Activated T-helper 2 cell treated with anti-CD3 and anti-CD28 coated beads, Interferon-gamma antibody, Interleukin-2, Interleukin-4, amounts not matched to agents 10 μg/mL and 5 μg/mL and 100 μg/mL, durations not matched to agents 14 hours and 24 hours and 36 hours (primary cell): Measurements from ENCODE around the gene LILRB2. TPM values are rescaled to one million over a fixed set of nuclear protein-coding genes. Genes with fewer than 3 reads are reported as not detected.
"Not testable (repeated sequence)": the region's sequence is repeated elsewhere in the genome, so short reads cannot be mapped to it uniquely, and the experiment has no call there.

Experiments
- DNase-seq: peaks from one replicate; pipeline ENCODE4 v3.0.0; 2021; ENCODE audit warnings: low spot score
- H3K27ac Mint-ChIP-seq: one replicate; pipeline ENCODE4 v1.8.0; 2021; ENCODE audit warnings: mixed read lengths
- H3K27me3 Mint-ChIP-seq: one replicate; pipeline ENCODE4 v1.8.0; 2021; ENCODE audit warnings: low read depth, mixed read lengths
- H3K36me3 Mint-ChIP-seq: one replicate; pipeline ENCODE4 v1.8.0; 2021; ENCODE audit warnings: low read depth, mixed read lengths
- H3K4me1 Mint-ChIP-seq: one replicate; pipeline ENCODE4 v1.8.0; 2021; ENCODE audit warnings: low read depth, mixed read lengths
- H3K4me3 Mint-ChIP-seq: one replicate; pipeline ENCODE4 v1.8.0; 2021; ENCODE audit warnings: low read depth, mild to moderate bottlenecking, moderate library complexity, mixed read lengths
- H3K9me3 Mint-ChIP-seq: one replicate; pipeline ENCODE4 v1.8.0; 2021; ENCODE audit warnings: mixed read lengths
- intact Hi-C: fragments of 100-400 bp; cut with micrococcal nuclease; formaldehyde crosslinking; loops from one replicate; pipeline ENCODE4 v1.15.1; 2023
- total RNA-seq: library from RNA; stranded (reverse); gene quantifications from 2 replicates; pipeline ENCODE4 v1.2.3, GENCODE V29; 2022

Gene LILRB2
- total RNA-seq, 1 donor from 2014 or later: not detected

GRCh38 chr19:54255105-54255775, 25.7 kb downstream of the LILRB2 start:
- no peak for DNase-seq
- Mint-ChIP-seq H3K36me3 (no peaks in the 10 kb centered on the region), H3K27me3 (peaks cover 4% of the 10 kb centered on the region), H3K9me3 (no peaks in the 10 kb centered on the region), H3K4me1 (no peaks in the 10 kb centered on the region), H3K4me3 (no peak overlapping the region), H3K27ac (no peak overlapping the region)
- intact Hi-C loops: no loop called here

DNA sequence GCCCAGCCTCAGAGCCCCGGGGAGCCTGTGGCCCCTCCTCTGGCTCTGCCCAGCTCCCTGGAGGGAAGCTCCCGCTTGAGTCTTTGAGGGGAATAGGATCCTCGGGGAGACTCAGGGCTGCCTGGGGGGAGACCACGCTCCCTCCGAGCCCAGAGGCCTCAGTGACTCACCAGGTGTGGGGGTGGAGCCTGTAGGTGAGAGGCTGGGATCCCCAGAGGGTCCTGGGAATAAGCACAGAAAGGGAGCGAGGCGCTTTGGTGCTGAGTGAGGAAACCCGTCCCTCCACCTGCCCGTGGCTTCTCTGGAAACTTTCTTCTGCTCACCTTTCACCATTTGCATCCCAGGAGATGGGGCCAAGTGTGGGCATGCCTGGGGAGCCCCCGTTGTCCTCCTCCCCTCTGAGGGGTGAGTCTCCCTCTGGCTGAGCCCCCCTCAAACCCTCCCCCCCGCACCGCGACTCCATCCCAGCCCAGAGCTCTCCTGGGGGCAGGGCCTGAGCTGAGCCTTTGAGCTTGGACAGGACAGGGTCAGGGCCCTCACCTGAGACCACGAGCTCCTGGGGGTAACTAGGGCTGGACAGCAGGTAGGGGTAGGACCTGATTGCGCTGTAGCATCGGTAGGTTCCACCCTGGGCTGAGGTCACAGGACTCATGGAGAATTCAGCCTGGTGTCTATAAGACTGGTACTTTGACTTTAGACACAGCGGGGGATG, 26.6 kb downstream of the LILRB2 start:
- intact Hi-C loops: no loop called here
- no peaks in the 10 kb centered on the region for H3K36me3 Mint-ChIP-seq
- no peaks in the 10 kb centered on the region for H3K9me3 Mint-ChIP-seq
- H3K27ac Mint-ChIP-seq: no peak overlapping the region
- no peak for DNase-seq
- H3K4me1 Mint-ChIP-seq: no peaks in the 10 kb centered on the region
- H3K27me3 Mint-ChIP-seq: peaks cover 10% of the 10 kb centered on the region
- no peak overlapping the region for H3K4me3 Mint-ChIP-seq

- H3K36me3 Mint-ChIP-seq: no peaks in the 10 kb centered on the region
- peaks cover 9% of the 10 kb centered on the region for H3K27me3 Mint-ChIP-seq
- intact Hi-C loops: no loop called here
- no peak overlapping the region for H3K27ac Mint-ChIP-seq
- DNase-seq: no peak
- no peaks in the 10 kb centered on the region for H3K4me1 Mint-ChIP-seq
- H3K9me3 Mint-ChIP-seq: no peaks in the 10 kb centered on the region
- H3K4me3 Mint-ChIP-seq: no peak overlapping the region
Observed at GRCh38 chr19:54253331-54254194, 27.3 kb downstream of the LILRB2 start.

DNA sequence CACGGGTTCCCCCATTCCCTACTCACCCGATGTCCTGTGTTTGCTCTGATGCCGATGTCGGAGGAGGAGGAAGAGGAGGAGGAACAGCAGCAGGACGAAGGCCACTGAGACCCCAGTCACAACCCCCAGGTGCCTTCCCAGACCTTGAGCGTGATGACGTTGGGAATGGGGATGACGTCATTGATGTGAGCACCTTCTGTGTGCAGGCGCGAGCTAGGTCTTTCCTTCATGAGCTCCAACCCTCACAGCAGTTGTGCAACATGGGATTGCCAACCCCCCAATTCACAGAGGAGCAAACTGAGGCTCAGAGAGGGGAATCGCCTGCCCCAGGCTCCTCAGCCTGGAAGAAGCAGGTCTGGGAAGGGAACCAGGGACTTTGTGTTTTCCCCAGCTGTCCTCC, 28.1 kb downstream of the LILRB2 start:
- H3K36me3 Mint-ChIP-seq: no peaks in the 10 kb centered on the region
- no peaks in the 10 kb centered on the region for H3K9me3 Mint-ChIP-seq
- intact Hi-C loops: no loop called here

DNA sequence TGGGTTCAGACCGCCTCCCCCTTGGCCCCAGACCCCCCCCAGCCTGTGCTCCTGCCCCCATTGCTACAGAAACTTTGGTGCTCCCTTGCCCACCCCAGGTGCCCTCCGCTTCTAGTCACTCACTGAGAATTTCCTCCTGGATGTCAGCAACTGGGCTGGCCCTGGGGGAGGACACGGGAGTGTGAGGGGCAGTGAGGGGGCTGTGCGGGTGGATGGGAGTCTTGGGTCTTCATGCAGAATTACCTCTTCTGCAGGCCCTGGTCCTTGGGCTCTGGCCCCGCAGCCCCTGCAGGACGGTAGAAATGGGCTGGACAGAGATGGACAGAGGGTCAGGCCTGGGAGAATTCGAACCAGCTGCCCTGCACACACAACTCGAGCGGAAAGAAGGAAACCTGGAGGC, 28.7 kb downstream of the LILRB2 start:
- Mint-ChIP-seq H3K9me3 (no peaks in the 10 kb centered on the region), H3K36me3 (no peaks in the 10 kb centered on the region), H3K27me3 (peaks cover 9% of the 10 kb centered on the region), H3K4me3 (no peak overlapping the region), H3K27ac (no peak overlapping the region), H3K4me1 (peaks cover 9% of the 10 kb centered on the region)
- intact Hi-C loops: no loop called here
- no peak for DNase-seq

More for the DNA sequence above, 28.1 kb downstream of the LILRB2 start:
- H3K4me3 Mint-ChIP-seq: no peak overlapping the region
- no peak overlapping the region for H3K27ac Mint-ChIP-seq
- peaks cover 9% of the 10 kb centered on the region for H3K27me3 Mint-ChIP-seq
- peaks cover 5% of the 10 kb centered on the region for H3K4me1 Mint-ChIP-seq
- DNase-seq: no peak

- intact Hi-C loops: loop anchor here (5.0 kb wide), 1 partner anchor 36 kb away; no protein-coding TSS in a partner anchor
- Mint-ChIP-seq H3K27ac (no peak overlapping the region), H3K4me3 (no peak overlapping the region), H3K9me3 (no peaks in the 10 kb centered on the region), H3K27me3 (peaks cover 9% of the 10 kb centered on the region), H3K36me3 (no peaks in the 10 kb centered on the region), H3K4me1 (peaks cover 12% of the 10 kb centered on the region)
- no peak for DNase-seq
Observed at GRCh38 chr19:54248016-54248601, 32.8 kb downstream of the LILRB2 start.

DNA sequence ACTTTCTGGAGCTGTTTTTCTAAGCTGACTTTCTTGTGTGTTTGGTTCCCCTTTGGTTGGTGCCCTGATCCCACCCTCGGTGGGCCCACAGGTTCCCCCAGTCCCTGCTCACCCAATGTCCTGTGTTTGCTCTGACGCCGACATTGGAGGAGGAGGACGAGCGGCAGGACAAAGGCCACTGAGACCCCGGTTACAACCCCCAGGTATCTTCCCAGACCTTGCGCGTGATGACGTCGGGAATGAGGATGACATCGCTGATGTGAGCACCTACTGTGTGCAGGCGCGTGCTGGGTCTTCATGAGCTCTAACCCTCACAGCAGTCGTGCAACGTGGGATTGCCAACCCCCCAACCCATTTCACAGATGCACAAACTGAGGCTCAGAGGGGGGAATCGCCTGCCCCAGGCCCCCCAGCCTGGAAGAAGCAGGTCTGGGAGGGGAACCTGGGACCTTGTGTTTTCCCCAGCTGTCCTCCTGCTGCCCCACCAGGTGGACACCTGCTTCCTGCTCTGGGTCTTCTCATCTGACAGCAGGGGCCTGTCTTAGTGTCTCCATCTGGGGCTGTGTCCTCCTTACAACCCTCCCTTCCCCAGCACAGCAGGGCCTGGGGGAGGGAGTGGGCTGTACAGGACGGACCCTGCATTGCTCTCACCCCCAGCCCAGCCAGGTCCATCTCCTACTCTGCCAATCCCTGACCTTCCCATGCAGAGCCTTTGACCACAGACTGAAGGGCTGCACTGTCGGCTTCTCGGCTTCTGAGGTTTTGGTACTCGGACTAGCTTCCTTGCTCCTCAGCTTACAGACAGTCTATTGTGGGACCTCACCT, 33.6 kb downstream of the LILRB2 start:
- Mint-ChIP-seq H3K36me3 (no peaks in the 10 kb centered on the region), H3K27me3 (peaks cover 9% of the 10 kb centered on the region), H3K4me1 (peaks cover 12% of the 10 kb centered on the region), H3K27ac (no peak overlapping the region), H3K4me3 (no peak overlapping the region), H3K9me3 (no peaks in the 10 kb centered on the region)
- DNase-seq: no peak
- intact Hi-C loops: loop anchor here (5.0 kb wide), 1 partner anchor 35 kb away; no protein-coding TSS in a partner anchor

DNA sequence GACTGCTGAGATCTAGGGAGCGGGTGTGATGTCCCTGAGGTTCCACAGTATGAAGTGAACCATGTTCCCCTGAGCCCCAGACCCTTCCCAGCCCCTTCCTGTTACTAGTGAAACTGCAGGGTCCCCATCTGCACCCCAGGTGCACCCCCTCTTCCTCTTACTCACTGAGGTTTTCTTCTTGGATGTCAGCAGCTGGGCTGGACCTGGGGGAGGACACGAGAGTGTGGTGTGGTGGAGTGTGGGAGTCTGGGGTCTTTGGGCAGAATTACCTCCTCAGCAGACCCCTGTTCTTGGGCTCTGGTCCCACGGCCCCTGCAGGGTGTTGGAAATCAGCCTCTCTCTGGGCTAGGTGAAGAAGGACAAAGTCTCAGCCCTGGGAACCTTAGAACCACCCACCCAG, 35.0 kb downstream of the LILRB2 start:
- Mint-ChIP-seq H3K36me3 (no peaks in the 10 kb centered on the region), H3K4me3 (no peak overlapping the region), H3K27ac (no peak overlapping the region), H3K4me1 (peaks cover 12% of the 10 kb centered on the region), H3K9me3 (no peaks in the 10 kb centered on the region), H3K27me3 (peaks cover 9% of the 10 kb centered on the region)
- no peak for DNase-seq
- intact Hi-C loops: loop anchor here (5.0 kb wide), 1 partner anchor 34 kb away; no protein-coding TSS in a partner anchor

- H3K36me3 Mint-ChIP-seq, H3K27ac Mint-ChIP-seq, H3K9me3 Mint-ChIP-seq, intact Hi-C loops, H3K27me3 Mint-ChIP-seq, H3K4me3 Mint-ChIP-seq, DNase-seq: not testable (repeated sequence)
- peaks cover 12% of the 10 kb centered on the region for H3K4me1 Mint-ChIP-seq
Observed at GRCh38 chr19:54243809-54244208, 37.1 kb downstream of the LILRB2 start.

DNA sequence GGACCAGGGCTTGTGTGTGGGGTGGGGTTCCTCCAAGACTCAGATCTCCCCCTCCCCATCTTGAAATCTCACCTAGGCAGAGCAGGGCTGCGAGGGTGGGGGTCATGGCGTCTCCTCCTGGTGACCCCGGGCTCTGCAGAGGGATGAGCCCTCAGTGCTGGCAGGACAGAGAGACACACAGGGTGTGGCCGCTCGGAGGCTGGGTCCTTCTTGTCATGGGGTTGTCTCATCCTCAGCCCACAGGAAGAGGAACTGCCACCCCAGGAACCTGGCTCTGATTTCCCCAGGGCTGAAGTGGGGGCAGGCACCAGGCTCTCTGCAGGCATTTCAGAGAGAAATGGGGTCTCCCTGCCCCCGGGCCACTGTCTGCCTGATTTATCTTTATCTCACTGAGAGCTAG, 38.3 kb downstream of the LILRB2 start, which contains the start of gene LILRA6:
TSS of gene LILRA6 (minus strand) at position 145 of the 400 bp plus-strand sequence.
- H3K9me3 Mint-ChIP-seq, intact Hi-C loops, H3K27ac Mint-ChIP-seq, H3K4me1 Mint-ChIP-seq, DNase-seq, H3K36me3 Mint-ChIP-seq, H3K4me3 Mint-ChIP-seq: not testable (repeated sequence)
- H3K27me3 Mint-ChIP-seq: peaks cover 12% of the 10 kb centered on the region

DNA sequence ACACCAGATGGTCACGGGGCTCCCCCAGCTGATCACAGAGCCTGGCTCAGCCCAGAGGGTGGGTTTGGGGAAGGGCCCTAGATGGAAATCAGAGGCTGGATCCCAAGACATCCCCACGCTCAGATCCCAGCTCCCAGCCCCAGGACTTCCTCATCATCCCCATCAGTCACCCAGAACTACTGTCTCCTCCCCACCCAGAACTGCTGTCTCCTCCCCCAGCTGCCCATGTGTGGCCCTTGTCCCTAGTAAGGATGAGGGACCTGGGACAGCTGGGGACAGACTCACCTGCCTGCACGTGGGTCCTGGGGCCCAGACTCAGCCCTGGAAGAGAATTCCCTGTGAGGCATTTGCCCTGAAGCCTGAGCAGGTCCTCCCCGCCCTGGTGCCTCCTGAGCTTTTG, 38.7 kb downstream of the LILRB2 start:
- H3K9me3 Mint-ChIP-seq, DNase-seq, H3K4me1 Mint-ChIP-seq, H3K4me3 Mint-ChIP-seq, H3K27ac Mint-ChIP-seq, intact Hi-C loops, H3K36me3 Mint-ChIP-seq: not testable (repeated sequence)
- H3K27me3 Mint-ChIP-seq: peaks cover 14% of the 10 kb centered on the region
